GM15510 (cell line): Measurements from ENCODE around the gene FRMD1.

Experiments used
- POLR2A ChIP-seq: IDR thresholded peaks from 3 replicates; pipeline ENCODE4 v1.6.1; 2011; ENCODE audit warnings: borderline replicate concordance; ENCODE audit not compliant: insufficient read length; ENCODE audit errors: extremely low read depth

The FRMD1 gene

GRCh38 chr6:168028181-168028580, 50.8 kb downstream of the FRMD1 start:
- TF ChIP-seq POLR2A: no peak

- no peak for TF ChIP-seq POLR2A
Observed at GRCh38 chr6:168027521-168027920, 51.5 kb downstream of the FRMD1 start.

- no peak for TF ChIP-seq POLR2A
Observed at GRCh38 chr6:168026925-168027324, 52.1 kb downstream of the FRMD1 start.

- no peak for TF ChIP-seq POLR2A
Observed at GRCh38 chr6:168025831-168026710, 52.9 kb downstream of the FRMD1 start.

- no peak for TF ChIP-seq POLR2A
Observed at GRCh38 chr6:168024951-168025510, 54.0 kb downstream of the FRMD1 start.

- TF ChIP-seq POLR2A: no peak
Observed at GRCh38 chr6:168022488-168023321, 56.3 kb downstream of the FRMD1 start.

DNA sequence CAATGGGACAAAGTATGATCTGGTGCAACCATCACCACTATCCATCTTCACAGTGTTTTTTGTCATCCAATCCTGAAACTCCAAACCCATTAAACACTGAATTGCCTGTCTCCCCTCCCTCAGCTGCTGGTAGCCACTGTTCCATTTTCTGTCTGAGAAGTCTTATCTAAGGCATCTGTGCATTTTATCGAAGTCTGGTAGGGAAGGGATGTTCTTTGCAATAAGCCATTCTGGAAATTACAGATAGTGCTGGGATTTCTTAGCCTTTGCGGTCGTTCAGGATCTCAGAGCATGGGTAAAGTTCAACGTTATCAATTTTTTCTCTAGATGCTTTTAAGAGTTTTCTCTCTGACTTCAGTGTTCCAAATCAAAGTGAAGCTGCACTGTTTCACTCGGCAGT, 57.4 kb downstream of the FRMD1 start:
- TF ChIP-seq POLR2A: no peak

DNA sequence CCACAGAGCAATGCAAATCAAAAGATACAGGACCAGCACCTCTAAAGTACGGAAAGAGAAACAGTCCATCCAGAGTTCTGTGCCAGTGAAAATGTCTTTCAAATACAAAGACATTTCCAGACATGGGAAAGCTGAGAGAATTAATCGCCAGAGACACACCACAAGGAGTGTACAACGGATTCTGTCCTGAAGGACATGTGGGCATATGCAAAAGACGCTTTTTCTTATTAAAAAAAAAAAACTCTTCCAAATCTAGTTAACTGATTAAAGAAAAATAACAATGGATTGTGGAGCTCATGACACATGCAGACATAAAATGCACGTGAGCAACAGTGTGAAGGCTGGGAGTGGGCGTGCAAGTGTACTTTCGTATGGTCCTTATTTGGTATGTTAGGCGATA, 58.8 kb downstream of the FRMD1 start:
- TF ChIP-seq POLR2A: no peak

DNA sequence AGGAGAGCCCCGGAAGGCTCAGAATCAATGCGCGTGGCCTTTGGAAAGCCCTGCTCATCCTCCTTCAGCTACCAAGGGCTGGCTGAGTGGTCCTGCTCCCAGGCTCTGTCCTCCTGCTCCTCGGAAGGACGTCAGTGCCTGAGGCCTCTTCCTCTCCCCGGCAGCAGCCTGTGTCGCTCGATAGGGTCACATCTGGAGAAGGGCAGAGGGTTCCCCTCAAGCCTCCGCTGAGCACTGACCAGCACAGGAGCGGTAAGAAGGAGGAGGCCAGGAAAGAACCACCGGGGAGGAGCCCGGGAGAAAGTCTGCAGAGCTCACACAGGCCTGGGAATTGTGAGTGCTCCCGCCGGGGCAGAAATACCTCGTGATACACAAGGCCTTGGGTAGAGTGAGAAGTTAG, 60.3 kb downstream of the FRMD1 start:
- no peak for TF ChIP-seq POLR2A

GRCh38 chr6:168017629-168018028, 61.4 kb downstream of the FRMD1 start:
- TF ChIP-seq POLR2A: no peak

GRCh38 chr6:168016721-168017525, 62.1 kb downstream of the FRMD1 start:
- no peak for TF ChIP-seq POLR2A

DNA sequence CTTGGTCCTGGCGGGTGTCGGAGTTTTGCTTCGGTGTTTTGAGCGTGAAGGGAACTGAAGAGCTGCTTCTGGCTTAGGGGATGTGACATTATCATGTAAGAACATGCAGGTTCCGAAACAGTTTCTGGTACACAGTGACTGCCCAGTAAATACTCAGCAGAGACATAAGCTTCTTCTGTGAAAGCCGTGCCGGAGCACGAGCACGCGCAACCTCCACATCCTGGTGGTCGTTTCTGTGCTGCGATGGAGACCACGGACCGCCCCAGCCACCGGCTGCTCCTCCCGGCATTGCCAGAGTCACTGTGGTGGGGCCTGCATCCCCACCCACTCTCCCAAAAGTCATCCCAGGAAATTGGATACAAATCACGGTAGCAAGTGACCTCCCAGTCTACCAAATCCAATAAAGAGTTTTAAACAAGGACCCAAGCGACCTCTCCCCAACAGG, 62.8 kb downstream of the FRMD1 start:
- no peak for TF ChIP-seq POLR2A

GRCh38 chr6:168015482-168016175, 63.4 kb downstream of the FRMD1 start:
- TF ChIP-seq POLR2A: no peak

DNA sequence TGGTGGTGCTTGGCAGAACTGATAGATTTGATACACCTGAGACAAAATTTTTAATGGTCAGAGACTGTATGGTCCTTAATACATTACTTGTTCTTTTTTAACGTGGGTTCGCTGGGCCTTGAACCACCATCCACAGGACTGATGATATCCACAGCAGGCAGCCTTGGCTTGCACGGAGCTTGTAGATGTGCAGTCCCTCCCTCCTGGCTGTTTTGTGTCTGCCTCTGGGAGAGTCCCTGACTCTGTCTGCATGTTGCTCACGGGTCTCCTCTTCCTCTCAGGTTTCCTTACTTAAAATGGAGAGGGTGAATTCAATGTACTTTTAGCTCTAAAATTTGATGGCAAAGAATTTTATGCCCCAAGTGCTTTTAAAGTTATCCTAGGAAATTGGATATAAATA, 64.0 kb downstream of the FRMD1 start:
- TF ChIP-seq POLR2A: no peak
